C4-2B (cell line): ENCODE data around the gene CEMIP.

Experiments
- H3K27ac ChIP-seq: fragments of 450-650 bp; 2 replicates; pipeline ENCODE4 v1.5.1; 2017
- CTCF ChIP-seq: fragments of 450-650 bp; conservative IDR thresholded peaks from 2 replicates; pipeline ENCODE4 v1.5.1; 2017; ENCODE audit warnings: mild to moderate bottlenecking
- ZFX ChIP-seq: fragments of 450-650 bp; IDR thresholded peaks from 2 replicates; pipeline ENCODE4 v1.6.1; 2017

The CEMIP gene

GRCh38 chr15:80747317-80748053 lies 31.7 kb upstream of the CEMIP start:
- TF ChIP-seq ZFX: no peak
- no peak for TF ChIP-seq CTCF
- no peak overlapping the region for H3K27ac ChIP-seq

- TF ChIP-seq ZFX: no peak
- peak; percentile 30 for TF ChIP-seq CTCF
- H3K27ac ChIP-seq: peak overlapping the region; percentile 40; the same call in 1 of the 2 replicates
Observed at GRCh38 chr15:80749589-80749988, 29.6 kb upstream of the CEMIP start.

- no peak overlapping the region for H3K27ac ChIP-seq
- TF ChIP-seq CTCF: no peak
- no peak for TF ChIP-seq ZFX
Observed at GRCh38 chr15:80750575-80750974, 28.6 kb upstream of the CEMIP start.

GRCh38 chr15:80752204-80752603 lies 27.0 kb upstream of the CEMIP start:
- no peak overlapping the region for H3K27ac ChIP-seq
- TF ChIP-seq ZFX: no peak

- no peak for TF ChIP-seq CTCF
- no peak for TF ChIP-seq ZFX
Observed at GRCh38 chr15:80753161-80753560, 26.0 kb upstream of the CEMIP start.

GRCh38 chr15:80754014-80754413 lies 25.2 kb upstream of the CEMIP start:
- TF ChIP-seq ZFX: no peak
- no peak for TF ChIP-seq CTCF
- no peak overlapping the region for H3K27ac ChIP-seq

More at GRCh38 chr15:80753161-80753560, 26.0 kb upstream of the CEMIP start:
- no peak overlapping the region for H3K27ac ChIP-seq

GRCh38 chr15:80755885-80756284 lies 23.3 kb upstream of the CEMIP start:
- TF ChIP-seq CTCF: no peak
- TF ChIP-seq ZFX: no peak
- H3K27ac ChIP-seq: no peak overlapping the region
